ENCODE data around the gene LYST.

LYST gene

DNA sequence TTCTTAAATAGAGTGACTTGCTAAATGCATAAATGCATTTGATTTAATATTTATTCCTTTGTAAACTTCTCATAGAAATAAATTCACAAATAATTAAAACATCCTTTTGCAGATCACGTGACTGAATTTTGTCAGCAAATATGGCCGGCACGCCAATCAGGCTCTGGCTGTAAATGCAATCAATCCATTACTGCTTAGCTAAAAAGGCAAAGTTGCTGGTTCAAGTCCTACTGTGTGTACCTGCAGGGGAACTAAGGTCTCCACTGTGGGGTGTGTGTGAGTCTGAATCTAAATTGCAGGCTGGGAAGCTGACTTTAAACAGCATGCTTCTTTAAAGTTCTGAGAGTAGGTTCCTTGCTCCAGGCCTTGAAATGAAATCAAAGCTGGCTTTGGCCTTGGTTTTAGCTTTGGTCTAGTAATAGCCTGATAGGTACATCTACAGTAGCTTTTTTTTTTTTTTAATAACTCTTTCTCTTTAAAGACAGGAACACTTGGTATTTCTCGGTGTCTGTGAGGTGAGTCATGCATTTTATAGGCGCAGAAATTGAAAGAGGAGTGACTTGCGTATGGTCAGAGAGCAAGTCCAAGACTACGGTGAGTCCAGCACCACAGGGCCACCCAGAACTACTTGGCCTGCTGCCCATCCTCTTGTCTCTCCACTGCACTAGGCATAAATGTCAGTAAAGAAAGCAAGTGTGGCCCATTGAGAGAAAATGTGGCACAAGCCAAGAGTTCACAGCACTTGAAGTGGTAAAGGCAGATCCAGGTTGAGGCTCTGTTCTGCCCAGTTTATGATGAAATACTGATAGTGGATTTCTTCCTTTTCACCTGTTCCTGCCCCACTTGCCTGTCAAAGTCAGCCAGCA, 36.2 kb upstream of the LYST start:
- Histone ChIP-seq H3K36me3 (ENCODE audit: control insufficient read depth, insufficient read depth, low read length) (no peaks in the 10 kb centered on the region), H3K27me3 (replicated peaks; ENCODE audit: control insufficient read depth, insufficient read depth, low read length) (no peaks in the 10 kb centered on the region), H3K4me3 (replicated peaks; ENCODE audit: low read depth, low read length) (no peak overlapping the region)
- TF ChIP-seq CTCF (IDR thresholded peaks at IDR 0.05; ENCODE audit: insufficient read depth, low read length, poor library complexity, severe bottlenecking), result no peak
- DNase-seq (ENCODE audit: extremely low read depth, insufficient read length), result no peak

DNA sequence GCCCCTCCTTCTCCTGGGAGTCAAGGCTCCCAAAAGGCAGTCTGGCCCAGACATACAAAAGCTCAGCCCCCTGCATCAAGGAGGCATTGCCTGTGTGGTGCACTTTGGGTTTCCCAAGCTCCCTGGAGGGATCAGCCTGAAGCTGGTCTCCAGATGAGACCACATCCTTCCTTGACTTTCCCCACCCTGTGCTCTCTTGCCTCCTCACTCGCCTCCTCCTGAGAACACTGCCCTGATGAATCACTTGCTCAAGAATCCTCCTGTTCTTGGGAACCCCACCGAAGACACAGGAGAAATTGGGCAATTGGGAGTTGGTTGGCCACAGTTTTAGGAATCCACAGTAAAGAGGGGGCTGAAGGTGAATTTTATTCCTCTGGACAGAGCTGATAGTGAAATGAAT, 34.8 kb upstream of the LYST start:
- DNase-seq (ENCODE audit: extremely low read depth, insufficient read length), result no peak
- no peak for TF ChIP-seq CTCF (IDR thresholded peaks at IDR 0.05; ENCODE audit: insufficient read depth, low read length, poor library complexity, severe bottlenecking)
- H3K27me3 ChIP-seq (replicated peaks; ENCODE audit: control insufficient read depth, insufficient read depth, low read length), result no peaks in the 10 kb centered on the region
- H3K36me3 ChIP-seq (ENCODE audit: control insufficient read depth, insufficient read depth, low read length), result no peaks in the 10 kb centered on the region
- no peak overlapping the region for H3K4me3 ChIP-seq (replicated peaks; ENCODE audit: low read depth, low read length)

- Histone ChIP-seq H3K36me3 (ENCODE audit: control insufficient read depth, insufficient read depth, low read length) (no peaks in the 10 kb centered on the region), H3K27me3 (replicated peaks; ENCODE audit: control insufficient read depth, insufficient read depth, low read length) (no peaks in the 10 kb centered on the region), H3K4me3 (replicated peaks; ENCODE audit: low read depth, low read length) (no peak overlapping the region)
- no peak for DNase-seq (ENCODE audit: extremely low read depth, insufficient read length)
- TF ChIP-seq CTCF (IDR thresholded peaks at IDR 0.05; ENCODE audit: insufficient read depth, low read length, poor library complexity, severe bottlenecking), result no peak
Measured at GRCh38 chr1:235898126-235898525, 31.4 kb upstream of the LYST start.

- no peaks in the 10 kb centered on the region for H3K36me3 ChIP-seq (ENCODE audit: control insufficient read depth, insufficient read depth, low read length)
- H3K4me3 ChIP-seq (replicated peaks; ENCODE audit: low read depth, low read length), result no peak overlapping the region
- no peaks in the 10 kb centered on the region for H3K27me3 ChIP-seq (replicated peaks; ENCODE audit: control insufficient read depth, insufficient read depth, low read length)
- TF ChIP-seq CTCF (IDR thresholded peaks at IDR 0.05; ENCODE audit: insufficient read depth, low read length, poor library complexity, severe bottlenecking), result no peak
- no peak for DNase-seq (ENCODE audit: extremely low read depth, insufficient read length)
Measured at GRCh38 chr1:235893840-235894239, 27.1 kb upstream of the LYST start.

DNA sequence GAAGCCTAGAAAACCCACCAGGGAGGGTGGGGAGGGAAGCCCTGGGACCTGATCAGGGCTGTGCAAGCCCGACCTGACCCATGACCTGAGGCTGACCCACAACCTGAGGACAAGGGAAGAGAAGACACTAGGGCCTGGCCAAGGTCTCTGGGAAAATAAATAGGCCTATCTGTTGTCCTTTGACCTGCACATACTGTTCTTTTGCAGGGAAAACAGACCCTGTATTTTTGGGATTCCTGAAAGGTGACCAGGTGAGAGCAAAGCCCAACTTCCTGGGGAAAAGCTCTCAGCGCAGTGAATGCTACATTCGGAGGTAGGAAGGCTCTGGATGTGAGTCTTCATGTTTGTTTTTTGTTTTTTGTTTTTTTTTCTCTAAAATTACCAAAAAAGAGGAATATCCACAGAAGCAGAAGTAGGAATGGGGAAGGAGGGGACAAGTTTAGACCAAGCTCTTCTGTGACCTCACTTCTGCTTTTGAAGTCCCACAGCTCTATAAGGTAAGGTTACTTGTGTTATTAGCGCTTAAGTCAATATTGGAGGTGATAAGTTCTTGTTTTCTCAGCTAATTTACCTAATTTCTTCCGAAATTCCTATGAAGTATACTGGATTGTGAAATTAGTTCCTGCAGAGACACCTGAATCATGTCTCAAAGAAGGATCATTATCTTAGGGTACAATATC, 26.2 kb upstream of the LYST start:
- no peak for TF ChIP-seq CTCF (IDR thresholded peaks at IDR 0.05; ENCODE audit: insufficient read depth, low read length, poor library complexity, severe bottlenecking)
- Histone ChIP-seq H3K27me3 (replicated peaks; ENCODE audit: control insufficient read depth, insufficient read depth, low read length) (no peaks in the 10 kb centered on the region), H3K36me3 (ENCODE audit: control insufficient read depth, insufficient read depth, low read length) (no peaks in the 10 kb centered on the region), H3K4me3 (replicated peaks; ENCODE audit: low read depth, low read length) (no peak overlapping the region)
- no peak for DNase-seq (ENCODE audit: extremely low read depth, insufficient read length)
